ENCODE results near the gene ZNF846.
"Not testable (repeated sequence)": the region's sequence is repeated elsewhere in the genome, so short reads cannot be mapped to it uniquely, and the experiment has no call there.

DNA sequence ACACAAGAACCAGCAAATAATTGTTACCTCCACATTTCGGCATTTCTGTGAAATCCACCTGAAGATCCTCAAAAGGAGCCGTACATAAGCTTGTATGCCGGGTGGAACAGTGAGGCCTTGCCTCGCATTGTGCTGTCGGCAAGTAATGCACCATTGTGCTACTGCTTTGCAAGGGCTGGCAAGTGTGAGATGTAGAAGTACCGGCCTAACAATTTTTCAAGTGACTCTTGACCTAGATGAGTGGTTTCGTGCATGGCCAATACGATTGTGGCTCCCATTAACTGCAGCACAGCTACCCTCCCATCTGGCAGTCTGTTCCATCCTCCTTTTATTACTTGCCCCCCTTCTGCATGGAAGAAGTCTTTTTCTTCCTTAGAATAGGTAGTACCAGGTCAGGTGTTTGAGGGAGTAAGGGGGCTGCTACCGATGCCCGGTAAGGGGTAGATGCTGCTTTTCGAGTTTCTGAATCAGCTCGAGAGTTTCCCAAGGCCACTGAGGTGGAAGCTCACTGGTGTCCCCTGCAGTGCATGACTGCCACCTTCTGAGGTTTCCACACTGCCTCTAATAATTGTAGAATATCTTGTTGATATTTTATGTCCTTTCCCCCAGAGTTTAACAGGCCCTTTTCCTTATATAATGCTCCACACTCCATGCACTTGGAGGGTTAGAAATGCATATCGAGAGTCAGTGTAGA, 42.9 kb downstream of the ZNF846 start:
- TF ChIP-seq, protein P1, sequence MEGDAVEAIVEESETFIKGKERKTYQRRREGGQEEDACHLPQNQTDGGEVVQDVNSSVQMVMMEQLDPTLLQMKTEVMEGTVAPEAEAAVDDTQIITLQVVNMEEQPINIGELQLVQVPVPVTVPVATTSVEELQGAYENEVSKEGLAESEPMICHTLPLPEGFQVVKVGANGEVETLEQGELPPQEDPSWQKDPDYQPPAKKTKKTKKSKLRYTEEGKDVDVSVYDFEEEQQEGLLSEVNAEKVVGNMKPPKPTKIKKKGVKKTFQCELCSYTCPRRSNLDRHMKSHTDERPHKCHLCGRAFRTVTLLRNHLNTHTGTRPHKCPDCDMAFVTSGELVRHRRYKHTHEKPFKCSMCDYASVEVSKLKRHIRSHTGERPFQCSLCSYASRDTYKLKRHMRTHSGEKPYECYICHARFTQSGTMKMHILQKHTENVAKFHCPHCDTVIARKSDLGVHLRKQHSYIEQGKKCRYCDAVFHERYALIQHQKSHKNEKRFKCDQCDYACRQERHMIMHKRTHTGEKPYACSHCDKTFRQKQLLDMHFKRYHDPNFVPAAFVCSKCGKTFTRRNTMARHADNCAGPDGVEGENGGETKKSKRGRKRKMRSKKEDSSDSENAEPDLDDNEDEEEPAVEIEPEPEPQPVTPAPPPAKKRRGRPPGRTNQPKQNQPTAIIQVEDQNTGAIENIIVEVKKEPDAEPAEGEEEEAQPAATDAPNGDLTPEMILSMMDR (conservative IDR thresholded peaks at IDR 0.05; ENCODE audit: low read depth, low read length) = not testable (repeated sequence)
- TF ChIP-seq EZH2 (IDR thresholded peaks at IDR 0.05; ENCODE audit: borderline replicate concordance, low read depth, low read length, poor library complexity, severe bottlenecking) = not testable (repeated sequence)

Measured in A673 (cell line).